ENCODE measurements around the gene FER. TPM values are rescaled to one million over a fixed set of nuclear protein-coding genes. Genes with fewer than 3 reads are reported as not detected.

Gene FER
- total and polyA plus RNA-seq, 10 of the 15 experiments (the other 5 are each of a cell fraction or from before 2014, with no cell fraction given) = 4.4 to 19.1 (median 9.6) TPM

GRCh38 chr5:109035436-109035835 lies 287.7 kb downstream of the FER start:
- CTCF ChIA-PET = no interaction called here
- SMC1A ChIA-PET (ENCODE audit: uncharacterized antibody, unreplicated experiment) = interaction anchor here (1.3 kb wide), 1 partner anchor 10 kb away, joined by 4 read pairs; no protein-coding TSS in a partner anchor

More at GRCh38 chr5:109035436-109035835, 287.7 kb downstream of the FER start:
- Histone ChIP-seq H3K4me3 (no peak overlapping the region), H3K36me3 (ENCODE audit: control insufficient read depth in 2 of 2, insufficient read depth in 2 of 2, low read length in 1 of 2) (no peaks in the 10 kb centered on the region), H3K79me2 (ENCODE audit: control insufficient read depth, insufficient read depth, low read length) (no peaks in the 10 kb centered on the region), H4K20me1 (ENCODE audit: control insufficient read depth, insufficient read depth) (no peaks in the 10 kb centered on the region), H3K27ac (ENCODE audit: control insufficient read depth, insufficient read depth) (no peak overlapping the region), H2AFZ (ENCODE audit: control insufficient read depth, low read depth, low read length) (no peak overlapping the region), H3K9ac (ENCODE audit: control insufficient read depth, insufficient read depth, low read length) (no peak overlapping the region), H3K9me3 (replicated peaks; ENCODE audit: control insufficient read depth, insufficient read depth, low read length) (no peaks in the 10 kb centered on the region), H3K4me1 (ENCODE audit: control insufficient read depth, insufficient read depth, low read length) (peaks cover 3% of the 10 kb centered on the region), H3K4me2 (ENCODE audit: control insufficient read depth, insufficient read depth) (no peak overlapping the region), H3K27me3 (replicated peaks in 1 of 2; ENCODE audit: control insufficient read depth in 2 of 2, insufficient read depth in 2 of 2, low read length in 1 of 2) (no peaks in the 10 kb centered on the region)
- no peak for DNase-seq (ENCODE audit: low read depth, low spot score)
- in situ Hi-C loops (cut with MboI) = no loop called here
- POLR2A ChIA-PET = no interaction called here
- intact Hi-C loops (cut with micrococcal nuclease; ENCODE audit: unreplicated experiment) = no loop called here
- 100% methylated on average over 4 of the region's 4 CpGs for WGBS (ENCODE audit: insufficient coverage, insufficient replicate concordance, low lambda C conversion rate, missing lambda C conversion rate)
- no peak for ATAC-seq
- FAIRE-seq = no peak
- TF ChIP-seq RBBP5 (conservative IDR thresholded peaks at IDR 0.05) = no peak
- TF ChIP-seq ZNF592 (IDR thresholded peaks at IDR 0.05) = no peak
- TF ChIP-seq SREBF2 (IDR thresholded peaks at IDR 0.05; ENCODE audit: low read length) = no peak
- TF ChIP-seq NFXL1 (IDR thresholded peaks at IDR 0.05; ENCODE audit: borderline replicate concordance) = no peak
- TF ChIP-seq BHLHE40 (IDR thresholded peaks at IDR 0.05; ENCODE audit: borderline replicate concordance in 1 of 2, low read depth in 2 of 2, low read length in 1 of 2) = no peak
- TF ChIP-seq CHD2 (IDR thresholded peaks at IDR 0.05; ENCODE audit: borderline replicate concordance, low read depth, low read length) = no peak
- no peak for TF ChIP-seq NR2F1 (conservative IDR thresholded peaks at IDR 0.05)
- TF ChIP-seq RFX5 (IDR thresholded peaks at IDR 0.05; ENCODE audit: low read depth, low read length) = no peak
- no peak for TF ChIP-seq MEF2B (IDR thresholded peaks at IDR 0.05; ENCODE audit: partially characterized antibody, poor library complexity, severe bottlenecking)
- TF ChIP-seq FOXM1 (IDR thresholded peaks at IDR 0.05; ENCODE audit: low read depth, low read length) = no peak
- no peak for TF ChIP-seq TARDBP (IDR thresholded peaks at IDR 0.05; ENCODE audit: borderline replicate concordance)
- no peak for TF ChIP-seq E2F8 (IDR thresholded peaks at IDR 0.05; ENCODE audit: low read depth, partially characterized antibody)
- TF ChIP-seq E2F4 (IDR thresholded peaks at IDR 0.05; ENCODE audit: low read depth, low read length) = no peak
- TF ChIP-seq TBL1XR1 (IDR thresholded peaks at IDR 0.05; ENCODE audit: low read depth, low read length) = no peak
- TF ChIP-seq NFYA (IDR thresholded peaks at IDR 0.05; ENCODE audit: borderline replicate concordance, low read depth, low read length) = no peak
- no peak for TF ChIP-seq WRNIP1 (IDR thresholded peaks at IDR 0.05; ENCODE audit: borderline replicate concordance, low read depth, low read length)
- TF ChIP-seq NRF1 (conservative IDR thresholded peaks at IDR 0.05; ENCODE audit: low read depth, low read length) = no peak
- no TSS peak for BruUV-seq (replicated peaks)
- RAD21 ChIA-PET (ENCODE audit: unreplicated experiment) = no interaction called here
